ENCODE measurements around the gene UROD. TPM values are rescaled to one million over a fixed set of nuclear protein-coding genes. Genes with fewer than 3 reads are reported as not detected.
A peak's percentile ranks its signal among the peaks of the same experiment; 100 is the strongest.

Gene UROD
- total and polyA plus RNA-seq, 4 donors = 78.5 to 717 (median 102) TPM

GRCh38 chr1:45014321-45015028, 2.4 kb downstream of the UROD start:
- no peaks in the 10 kb centered on the region for H3K27me3 ChIP-seq (ENCODE audit: control insufficient read depth in 4 of 4, insufficient read depth in 4 of 4, low read length in 3 of 4)
- H3K9me3 ChIP-seq (ENCODE audit: control insufficient read depth in 4 of 4, low read length in 3 of 4) = no peaks in the 10 kb centered on the region
- no peak overlapping the region for H3K9ac ChIP-seq (ENCODE audit: low read depth in 1 of 2, low read length in 2 of 2)
- no peak for TF ChIP-seq MAX (IDR thresholded peaks at IDR 0.05)
- TF ChIP-seq YY1 (IDR thresholded peaks at IDR 0.05) = no peak
- TF ChIP-seq HNF4G (IDR thresholded peaks at IDR 0.05) = no peak
- no peak for TF ChIP-seq GABPA (IDR thresholded peaks at IDR 0.05 in 1 of 2, conservative IDR thresholded peaks at IDR 0.05 in 1 of 2)
- TF ChIP-seq JUND (IDR thresholded peaks at IDR 0.05) = no peak
- TF ChIP-seq, protein P1, sequence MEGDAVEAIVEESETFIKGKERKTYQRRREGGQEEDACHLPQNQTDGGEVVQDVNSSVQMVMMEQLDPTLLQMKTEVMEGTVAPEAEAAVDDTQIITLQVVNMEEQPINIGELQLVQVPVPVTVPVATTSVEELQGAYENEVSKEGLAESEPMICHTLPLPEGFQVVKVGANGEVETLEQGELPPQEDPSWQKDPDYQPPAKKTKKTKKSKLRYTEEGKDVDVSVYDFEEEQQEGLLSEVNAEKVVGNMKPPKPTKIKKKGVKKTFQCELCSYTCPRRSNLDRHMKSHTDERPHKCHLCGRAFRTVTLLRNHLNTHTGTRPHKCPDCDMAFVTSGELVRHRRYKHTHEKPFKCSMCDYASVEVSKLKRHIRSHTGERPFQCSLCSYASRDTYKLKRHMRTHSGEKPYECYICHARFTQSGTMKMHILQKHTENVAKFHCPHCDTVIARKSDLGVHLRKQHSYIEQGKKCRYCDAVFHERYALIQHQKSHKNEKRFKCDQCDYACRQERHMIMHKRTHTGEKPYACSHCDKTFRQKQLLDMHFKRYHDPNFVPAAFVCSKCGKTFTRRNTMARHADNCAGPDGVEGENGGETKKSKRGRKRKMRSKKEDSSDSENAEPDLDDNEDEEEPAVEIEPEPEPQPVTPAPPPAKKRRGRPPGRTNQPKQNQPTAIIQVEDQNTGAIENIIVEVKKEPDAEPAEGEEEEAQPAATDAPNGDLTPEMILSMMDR (IDR thresholded peaks at IDR 0.05; ENCODE audit: low read depth, low read length, missing input control) = peak; percentile 83
- TF ChIP-seq EGR1 (IDR thresholded peaks at IDR 0.05; ENCODE audit: low read depth in 2 of 2) = no peak
- peak; percentile 89 to 95 for TF ChIP-seq RAD21 (IDR thresholded peaks at IDR 0.05)
- peaks cover 14 to 52% (median 38%) of the 10 kb centered on the region in 4 donors for H3K4me1 ChIP-seq (ENCODE audit: control insufficient read depth in 4 of 4, insufficient read depth in 4 of 4, low read length in 3 of 4)
- no peak overlapping the region for H3K4me3 ChIP-seq (ENCODE audit: low read depth in 1 of 3, low read length in 3 of 3)
- peak; percentile 86 for DNase-seq (ENCODE audit: low spot score)
- H3K27ac ChIP-seq (ENCODE audit: low read depth in 1 of 2, low read length in 2 of 2) = no peak overlapping the region
- WGBS = 55% methylated on average over 6 of the region's 6 CpGs
- H3K36me3 ChIP-seq (ENCODE audit: control insufficient read depth in 4 of 4, insufficient read depth in 3 of 4, low read depth in 1 of 4, low read length in 3 of 4) = peaks cover 2 to 7% (median 3%) of the 10 kb centered on the region in 4 donors

DNA sequence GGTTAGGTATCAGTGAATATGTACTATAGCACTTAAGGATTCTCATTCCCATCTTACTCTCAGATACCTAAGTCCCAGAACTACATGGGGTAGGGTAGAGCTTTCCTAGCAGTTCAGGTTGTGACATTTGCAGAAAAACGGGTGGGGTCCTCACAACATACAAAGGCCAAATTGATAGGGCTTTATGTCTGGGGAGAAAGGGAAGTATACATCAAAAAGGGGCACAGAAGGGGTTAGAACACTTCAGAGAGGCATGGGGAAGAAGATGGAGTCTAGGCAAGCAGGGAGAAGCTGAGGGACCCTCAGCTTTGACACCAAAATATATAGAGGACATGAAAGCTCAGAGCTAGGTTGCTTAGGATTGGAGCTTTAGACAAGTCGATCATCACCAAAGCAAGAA, 3.6 kb downstream of the UROD start:
- no peaks in the 10 kb centered on the region for H3K9me3 ChIP-seq (ENCODE audit: control insufficient read depth in 4 of 4, low read length in 3 of 4)

More for the DNA sequence above, 3.6 kb downstream of the UROD start:
- TF ChIP-seq ATF3 (IDR thresholded peaks at IDR 0.05) (no peak), RXRA (IDR thresholded peaks at IDR 0.05) (no peak), GABPA (IDR thresholded peaks at IDR 0.05 in 1 of 2, conservative IDR thresholded peaks at IDR 0.05 in 1 of 2) (no peak), TAF1 (conservative IDR thresholded peaks at IDR 0.05) (no peak), RAD21 (IDR thresholded peaks at IDR 0.05) (no peak), ZBTB33 (IDR thresholded peaks at IDR 0.05) (no peak), YY1 (IDR thresholded peaks at IDR 0.05) (no peak), HNF4G (IDR thresholded peaks at IDR 0.05) (no peak), FOXA2 (IDR thresholded peaks at IDR 0.05) (no peak), MAX (IDR thresholded peaks at IDR 0.05) (no peak), FOXA1 (IDR thresholded peaks at IDR 0.05) (no peak), SP1 (IDR thresholded peaks at IDR 0.05) (no peak)
- Histone ChIP-seq H3K4me3 (ENCODE audit: low read depth in 1 of 3, low read length in 3 of 3) (no peak overlapping the region), H3K36me3 (ENCODE audit: control insufficient read depth in 4 of 4, insufficient read depth in 3 of 4, low read depth in 1 of 4, low read length in 3 of 4) (peaks cover 0 to 7% (median 1%) of the 10 kb centered on the region in 4 donors), H3K27ac (ENCODE audit: low read depth in 1 of 2, low read length in 2 of 2) (no peak overlapping the region), H3K27me3 (ENCODE audit: control insufficient read depth in 4 of 4, insufficient read depth in 4 of 4, low read length in 3 of 4) (no peaks in the 10 kb centered on the region), H3K9ac (ENCODE audit: low read depth in 1 of 2, low read length in 2 of 2) (no peak overlapping the region), H3K4me1 (ENCODE audit: control insufficient read depth in 4 of 4, insufficient read depth in 4 of 4, low read length in 3 of 4) (peaks cover 6 to 41% (median 28%) of the 10 kb centered on the region in 4 donors)
- 78% methylated on average over 2 of the region's 2 CpGs for WGBS
- DNase-seq (ENCODE audit: low spot score) = no peak

Measured in liver (tissue), 9 donors.